HepG2 (cell line): ENCODE measurements around the gene EIF3J. TPM values are rescaled to one million over a fixed set of nuclear protein-coding genes. Genes with fewer than 3 reads are reported as not detected.
"Not testable (repeated sequence)": the region's sequence is repeated elsewhere in the genome, so short reads cannot be mapped to it uniquely, and the experiment has no call there.

Source experiments
- ATAC-seq: fragments of 200-7000 bp; cut with Tn5 transposase; 3 replicates; pipeline ENCODE4 v1.9.1; 2020; ENCODE audit warnings: mild to moderate bottlenecking, moderate library complexity
- BruUV-seq: library from RNA; stranded (reverse); fragments of 400-500 nt; replicated peaks from 2 replicates; lab custom pipeline; 2021; lab: Mats Ljungman, UMichigan
- CTCF ChIA-PET: fragments of 300-600 bp; formaldehyde crosslinking; extraction: SDS; loops from one replicate; lab custom pipeline; 2021; ENCODE audit warnings: low total read pairs, inconsistent platforms, low intra/inter-chr PET ratio; lab: Yijun Ruan, JAX
- POLR2A ChIA-PET: fragments of 350-600 bp; sonication (Branson Sonifier 250); formaldehyde crosslinking; loops from one replicate; lab custom pipeline; 2020; ENCODE audit warnings: antibody characterized with exemption, inconsistent platforms; lab: Yijun Ruan, JAX
- DNase-seq: peaks from one replicate; pipeline ENCODE4 v3.0.0-alpha.2; 2015; ENCODE audit warnings: low spot score
- FAIRE-seq: peaks from 3 replicates; lab custom pipeline; 2011; peaks lifted over from hg19 to GRCh38; lab: Jason Lieb, UNC
- H2AFZ ChIP-seq: one replicate; pipeline ENCODE4 v1.6.1; 2011; ENCODE audit warnings: low read length, inconsistent platforms
- H3K27ac ChIP-seq: fragments of 300-600 bp; 3 replicates; pipeline ENCODE4 v1.8.0; 2011; ENCODE audit warnings: mixed run types, mild to moderate bottlenecking, mixed read lengths, low read length, inconsistent platforms; ENCODE audit not compliant: insufficient read depth; ENCODE audit errors: extremely low read length
- H3K27me3 ChIP-seq, 2 experiments: fragments of 200-600 bp in 1 of 2; 2 replicates in 1 of 2; 3 replicates in 1 of 2; pipeline versions ENCODE4 v1.6.0 to v1.8.0; 2011; ENCODE audit warnings: low read length in 2 of 2, mild to moderate bottlenecking in 2 of 2, moderate library complexity in 2 of 2, inconsistent platforms in 1 of 2; ENCODE audit not compliant: insufficient read depth in 2 of 2, control insufficient read depth in 1 of 2
- H3K36me3 ChIP-seq, 2 experiments: fragments of 200-600 bp in 1 of 2; replicated peaks in 1 of 2; 2 replicates in 1 of 2; 3 replicates in 1 of 2; pipeline versions ENCODE4 v1.5.1 to v1.8.0; 2011; ENCODE audit warnings: low read length in 2 of 2, inconsistent platforms in 1 of 2; ENCODE audit not compliant: insufficient read depth in 2 of 2, control insufficient read depth in 1 of 2
- H3K4me1 ChIP-seq: 2 replicates; pipeline ENCODE4 v1.5.1; 2012; ENCODE audit warnings: low read length, inconsistent platforms; ENCODE audit not compliant: insufficient read depth
- H3K4me2 ChIP-seq: 2 replicates; pipeline ENCODE4 v1.6.0; 2011; ENCODE audit warnings: low read depth, low read length, inconsistent platforms
- H3K4me3 ChIP-seq, 3 experiments: fragments of 200-600 bp in 1 of 3; sonication (generic), shearing (Covaris generic) in 1 of 3; replicated peaks in 1 of 3; 2 replicates each; pipeline ENCODE4 v1.5.1; 2011 to 2016; ENCODE audit warnings: low read length in 3 of 3, inconsistent platforms in 2 of 3, low read depth in 2 of 3, mild to moderate bottlenecking in 2 of 3, control low read depth in 1 of 3, mixed read lengths in 1 of 3; ENCODE audit not compliant: insufficient read depth in 1 of 3
- H3K79me2 ChIP-seq: one replicate; pipeline ENCODE4 v1.6.1; 2011; ENCODE audit warnings: low read length, inconsistent platforms; ENCODE audit not compliant: insufficient read depth
- H3K9ac ChIP-seq: 2 replicates; pipeline ENCODE4 v1.6.0; 2011; ENCODE audit warnings: mild to moderate bottlenecking, low read depth, low read length, inconsistent platforms; ENCODE audit not compliant: insufficient read depth
- H3K9me3 ChIP-seq: 2 replicates; pipeline ENCODE4 v1.5.1; 2012; ENCODE audit warnings: mild to moderate bottlenecking, low read length
- H4K20me1 ChIP-seq: 2 replicates; pipeline ENCODE4 v1.6.0; 2011; ENCODE audit warnings: inconsistent platforms, mild to moderate bottlenecking, low read length, moderate library complexity; ENCODE audit not compliant: insufficient read depth
- CTCF ChIP-seq: sonication (generic); formaldehyde crosslinking; IDR thresholded peaks from 2 replicates; pipeline ENCODE4 v1.5.0; 2020; ENCODE audit warnings: mild to moderate bottlenecking, missing genetic modification reagents, moderate library complexity
- E2F5 ChIP-seq: sonication (generic); formaldehyde crosslinking; conservative IDR thresholded peaks from 2 replicates; pipeline ENCODE4 v1.4.0; 2020; ENCODE audit warnings: missing genetic modification reagents
- TBX3 ChIP-seq: fragments of 450-650 bp; IDR thresholded peaks from 2 replicates; pipeline ENCODE4 v1.6.1; 2017; ENCODE audit warnings: antibody characterized with exemption, mild to moderate bottlenecking, inconsistent platforms, borderline replicate concordance
- ZFX ChIP-seq: sonication (generic); formaldehyde crosslinking; IDR thresholded peaks from 2 replicates; pipeline ENCODE4 v1.4.0; 2020; ENCODE audit warnings: mild to moderate bottlenecking, low read depth, missing genetic modification reagents, moderate library complexity
- ZNF282 ChIP-seq: fragments of 450-650 bp; IDR thresholded peaks from 2 replicates; pipeline ENCODE4 v1.6.1; 2018; ENCODE audit not compliant: partially characterized antibody
- ZNF468 ChIP-seq: sonication (generic); formaldehyde crosslinking; IDR thresholded peaks from 2 replicates; pipeline ENCODE4 v1.8.0; 2022; ENCODE audit warnings: mild to moderate bottlenecking, moderate library complexity, missing genetic modification reagents
- WGBS: methylation state at CpG from one replicate; pipeline ENCODE4 v1.1.6; 2017; ENCODE audit warnings: low lambda C conversion rate; 5-methylcytosine and 5-hydroxymethylcytosine counted together
- in situ Hi-C: cut with HindIII; loops from 2 replicates; pipeline ENCODE4 v1.10.0; 2017; ENCODE audit warnings: low pct_unique_long_range_greater_than_20kb; ENCODE audit not compliant: extremely low pct_ligation_motif_present
- intact Hi-C: fragments of 100-400 bp; cut with micrococcal nuclease; formaldehyde crosslinking; loops from one replicate; pipeline ENCODE4 v1.10.0; 2022; ENCODE audit not compliant: unreplicated experiment
- polyA plus RNA-seq, 8 experiments: library from polyadenylated mRNA; depleted of rRNA in 3 of 8; stranded (reverse) in 7 of 8; unstranded in 1 of 8; fragments of >200 nt; fragmentation: Illumina TruSeq in 4 of 8; extraction: Trizol in 4 of 8; gene quantifications; 2 replicates each; pipeline versions ENCODE4 v1.2.1 to v1.2.3, GENCODE V29; 2011 to 2016; ENCODE audit warnings: low read depth in 4 of 8, missing spikeins in 1 of 8, mixed read lengths in 1 of 8; ENCODE audit not compliant: insufficient read depth in 1 of 8
- total RNA-seq, 5 experiments: library from RNA; depleted of rRNA; stranded (reverse); fragments of >200 nt; fragmentation: Illumina TruSeq; extraction: Trizol; gene quantifications; 2 replicates each; pipeline ENCODE4 v1.2.3, GENCODE V29; 2016; ENCODE audit warnings: low read depth in 1 of 5

The EIF3J gene
- total and polyA plus RNA-seq, 2 of the 13 experiments (the other 11 are each of a cell fraction or from before 2014, with no cell fraction given): 51.7 to 69.2 TPM

GRCh38 chr15:44545913-44546802 is 9.2 kb downstream of the EIF3J start:
- intact Hi-C loops: no loop called here
- peaks cover 79% of the 10 kb centered on the region for H3K79me2 ChIP-seq
- ATAC-seq: peak; percentile 51
- in situ Hi-C loops: no loop called here
- H3K36me3 ChIP-seq: peaks cover 1 to 21% of the 10 kb centered on the region in 2 experiments; a peak in 4 of 5 replicates
- WGBS: 83% methylated on average over 5 of the region's 5 CpGs
- no peak overlapping the region for H2AFZ ChIP-seq
- CTCF ChIA-PET: no interaction called here
- H3K9ac ChIP-seq: no peak overlapping the region
- H3K9me3 ChIP-seq: no peaks in the 10 kb centered on the region
- TF ChIP-seq TBX3: no peak
- no peak for TF ChIP-seq E2F5 (CRISPR knock-in tag)
- peak; percentile 30; the same call in 1 of the 2 replicates for TF ChIP-seq CTCF (CRISPR knock-in tag)
- no peak for TF ChIP-seq ZFX (CRISPR knock-in tag)
- TF ChIP-seq ZNF468 (CRISPR knock-in tag): no peak
- TF ChIP-seq ZNF282: no peak
- TF ChIP-seq, all 625 proteins: peak for 1
- Histone ChIP-seq H3K4me3 (no peak overlapping the region), H3K27ac (no peak overlapping the region), H4K20me1 (peaks cover 15% of the 10 kb centered on the region), H3K4me1 (peaks cover 19% of the 10 kb centered on the region), H3K4me2 (no peak overlapping the region), H3K27me3 (no peaks in the 10 kb centered on the region)
- FAIRE-seq (peak; percentile 32), DNase-seq (no peak)
- no TSS peak for BruUV-seq
- POLR2A ChIA-PET: interaction anchor here (0.7 to 2.2 kb wide), 2 partner anchors 9 to 30 kb away, joined by 3 to 22 read pairs; partner anchors contain the start of gene EIF3J

GRCh38 chr15:44549152-44549551 is 12.2 kb downstream of the EIF3J start:
- POLR2A ChIA-PET: interaction anchor here (1.6 kb wide), 1 partner anchor 12 kb away, joined by 6 read pairs; the partner anchor contains the start of gene EIF3J

More at GRCh38 chr15:44549152-44549551, 12.2 kb downstream of the EIF3J start:
- FAIRE-seq, H3K9ac ChIP-seq, intact Hi-C loops, H3K4me2 ChIP-seq, H3K9me3 ChIP-seq, CTCF ChIA-PET, H2AFZ ChIP-seq, H3K27me3 ChIP-seq, H3K27ac ChIP-seq, DNase-seq, H3K4me1 ChIP-seq, H3K4me3 ChIP-seq, ATAC-seq, BruUV-seq, in situ Hi-C loops: not testable (repeated sequence)
- 98% methylated on average over 9 of the region's 9 CpGs for WGBS
- peaks cover 12 to 42% of the 10 kb centered on the region in 2 experiments for H3K36me3 ChIP-seq
- H4K20me1 ChIP-seq: peaks cover 10% of the 10 kb centered on the region
- peaks cover 50% of the 10 kb centered on the region for H3K79me2 ChIP-seq
